OCI-M2 (cell line): ENCODE data around the gene RHOC.
"Not testable (repeated sequence)": the region's sequence is repeated elsewhere in the genome, so short reads cannot be mapped to it uniquely, and the experiment has no call there.

Experiments used
- DNase-seq: peaks from one replicate; lab custom pipeline; 2025; ENCODE audit not compliant: unreplicated experiment; lab: John Stamatoyannopoulos, UW

RHOC gene

GRCh38 chr1:112706505-112707220 lies at the start of gene RHOC:
TSS of gene RHOC (minus strand) at chr1:112707127. CDS start at chr1:112703799, 3,328 bp downstream.
- no peak for DNase-seq

DNA sequence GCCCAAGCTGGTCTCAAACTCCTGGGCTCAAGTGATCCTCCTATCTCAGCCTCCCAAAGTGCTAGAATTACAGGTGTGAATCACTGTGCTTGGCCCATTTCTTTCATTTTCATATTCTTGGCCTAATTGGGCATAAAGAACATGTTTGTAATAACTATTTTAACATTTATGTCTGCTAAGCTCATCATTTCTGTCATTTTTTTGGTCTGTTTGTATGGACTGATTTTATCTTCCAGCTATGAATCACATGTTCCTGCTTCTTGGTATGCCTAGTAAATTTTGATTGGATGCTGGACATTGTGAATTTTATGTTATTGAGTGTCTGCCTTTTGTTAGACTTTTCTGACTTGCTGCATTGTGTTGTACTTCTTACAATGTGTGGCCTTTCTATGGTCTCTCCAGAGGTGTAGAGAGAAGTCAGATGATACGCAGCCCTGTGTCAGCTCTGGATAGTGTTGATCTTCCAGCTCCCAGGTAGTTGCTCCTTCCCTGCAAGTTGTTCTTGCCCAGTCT lies 47.2 kb upstream of the RHOC start:
- no peak for DNase-seq

GRCh38 chr1:112748396-112748795 lies 41.5 kb upstream of the RHOC start:
- no peak for DNase-seq

- DNase-seq, result no peak
Observed at GRCh38 chr1:112744009-112744578, 37.2 kb upstream of the RHOC start.

DNA sequence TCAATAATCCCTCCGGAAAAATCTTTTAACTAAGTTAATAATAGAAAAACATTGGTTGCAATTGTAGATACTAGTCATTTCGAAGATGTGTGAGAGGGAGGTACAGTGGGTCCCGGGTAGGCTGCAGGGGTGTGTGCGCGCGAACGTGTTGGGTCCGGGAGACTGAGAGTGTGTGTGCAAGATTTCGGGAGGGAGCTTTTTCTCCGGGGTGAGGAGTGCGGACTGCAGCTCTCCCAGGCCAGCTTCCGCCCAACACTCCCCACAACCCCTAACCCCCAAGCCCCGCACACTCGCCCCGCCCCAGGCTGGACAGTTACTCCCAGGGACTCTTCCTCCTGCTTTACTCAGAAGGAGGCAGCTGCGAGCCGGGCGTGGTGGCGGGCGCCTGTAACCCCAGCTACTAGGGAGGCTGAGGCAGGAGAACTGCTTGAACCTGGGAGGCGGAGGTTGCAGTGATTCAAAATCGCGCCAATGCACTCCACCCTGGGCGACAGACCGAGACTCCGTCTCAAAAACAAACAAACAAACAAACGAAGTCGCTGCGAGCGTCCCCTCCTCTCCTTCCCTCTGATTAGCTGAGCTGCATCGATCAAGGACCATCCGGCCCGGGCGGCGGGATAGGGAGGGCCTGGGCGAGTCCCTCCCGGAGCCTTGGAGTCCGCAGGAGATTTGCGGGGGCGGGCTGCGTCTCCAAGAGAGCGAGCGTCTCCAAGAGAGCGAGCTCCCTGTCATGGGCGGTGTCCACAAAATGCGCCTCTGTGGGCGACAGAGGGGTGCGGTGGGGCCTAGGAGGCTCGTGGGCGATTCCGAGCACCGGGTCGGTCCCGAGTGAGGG lies 36.5 kb upstream of the RHOC start:
- no peak for DNase-seq

- no peak for DNase-seq
Observed at GRCh38 chr1:112737573-112737972, 30.6 kb upstream of the RHOC start.

DNA sequence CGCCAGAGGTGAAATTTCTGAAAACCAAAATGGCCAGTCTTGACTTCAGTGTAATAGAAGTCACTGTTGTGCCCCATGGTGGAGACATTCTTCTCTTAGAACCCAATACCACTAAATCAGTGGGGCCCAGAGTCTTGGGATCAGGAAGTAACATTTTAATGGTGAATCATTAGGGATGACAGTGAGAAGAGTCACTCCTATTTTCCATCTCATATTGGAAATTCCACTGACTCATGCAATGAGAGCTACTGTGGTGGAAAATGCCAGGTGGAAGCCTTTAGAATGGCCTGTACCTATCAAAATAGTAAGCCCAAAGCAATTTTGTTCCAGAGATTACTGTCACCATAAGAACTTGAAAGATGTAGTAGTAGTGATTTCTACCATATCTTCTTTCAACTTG lies 28.8 kb upstream of the RHOC start:
- no peak for DNase-seq

- DNase-seq, result no peak
Observed at GRCh38 chr1:112731451-112731850, 24.5 kb upstream of the RHOC start.

GRCh38 chr1:112729909-112730308 lies 23.0 kb upstream of the RHOC start:
- DNase-seq, result no peak

DNA sequence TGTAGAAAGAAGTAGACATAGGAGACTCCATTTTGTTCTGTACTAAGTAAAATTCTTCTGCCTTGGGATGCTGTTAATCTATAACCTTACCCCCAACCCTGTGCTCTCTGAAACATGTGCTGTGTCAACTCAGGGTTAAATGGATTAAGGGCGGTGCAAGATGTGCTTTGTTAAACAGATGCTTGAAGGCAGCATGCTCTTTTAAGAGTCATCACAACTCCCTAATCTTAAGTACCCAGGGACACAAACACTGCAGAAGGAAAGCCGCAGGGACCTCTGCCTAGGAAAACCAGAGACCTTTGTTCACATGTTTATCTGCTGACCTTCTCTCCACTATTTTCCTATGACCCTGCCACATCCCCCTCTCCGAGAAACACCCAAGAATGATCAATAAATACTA lies 22.1 kb upstream of the RHOC start:
- DNase-seq, result not testable (repeated sequence)

DNA sequence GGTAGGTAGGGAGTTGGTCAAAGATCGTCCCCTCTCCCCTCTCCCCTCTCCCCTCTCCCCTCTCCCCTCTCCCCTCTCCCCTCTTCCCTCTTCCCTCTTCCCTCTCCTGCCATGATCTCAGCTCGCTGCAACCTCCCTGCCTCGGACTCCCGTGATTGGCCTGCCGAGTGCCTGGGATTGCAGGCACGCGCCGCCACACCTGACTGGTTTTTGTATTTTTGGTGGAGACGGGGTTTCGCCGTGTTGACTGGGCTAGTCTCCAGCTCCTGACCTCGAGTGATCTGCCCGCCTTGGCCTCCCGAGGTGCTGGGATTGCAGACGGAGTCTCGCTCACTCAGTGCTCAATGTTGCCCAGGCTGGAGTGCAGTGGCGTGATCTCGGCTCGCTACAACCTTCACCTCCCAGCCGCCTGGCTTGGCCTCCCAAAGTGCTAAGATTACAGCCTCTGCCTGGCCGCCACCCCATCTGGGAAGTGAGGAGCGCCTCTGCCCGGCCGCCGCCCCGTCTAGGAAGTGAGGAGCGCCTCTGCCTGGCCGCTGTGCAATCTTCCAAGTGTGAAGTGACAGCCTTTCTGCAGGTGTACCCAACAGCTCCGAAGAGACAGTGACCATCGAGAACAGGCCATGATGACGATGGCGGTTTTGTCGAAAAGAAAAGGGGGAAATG lies 21.5 kb upstream of the RHOC start:
- not testable (repeated sequence) for DNase-seq

GRCh38 chr1:112727716-112728115 lies 20.8 kb upstream of the RHOC start:
- DNase-seq, result no peak

GRCh38 chr1:112724240-112724639 lies 17.3 kb upstream of the RHOC start:
- not testable (repeated sequence) for DNase-seq

- DNase-seq, result no peak
Observed at GRCh38 chr1:112723511-112723839, 16.5 kb upstream of the RHOC start.

- DNase-seq, result no peak
Observed at GRCh38 chr1:112722601-112723510, 15.9 kb upstream of the RHOC start.

DNA sequence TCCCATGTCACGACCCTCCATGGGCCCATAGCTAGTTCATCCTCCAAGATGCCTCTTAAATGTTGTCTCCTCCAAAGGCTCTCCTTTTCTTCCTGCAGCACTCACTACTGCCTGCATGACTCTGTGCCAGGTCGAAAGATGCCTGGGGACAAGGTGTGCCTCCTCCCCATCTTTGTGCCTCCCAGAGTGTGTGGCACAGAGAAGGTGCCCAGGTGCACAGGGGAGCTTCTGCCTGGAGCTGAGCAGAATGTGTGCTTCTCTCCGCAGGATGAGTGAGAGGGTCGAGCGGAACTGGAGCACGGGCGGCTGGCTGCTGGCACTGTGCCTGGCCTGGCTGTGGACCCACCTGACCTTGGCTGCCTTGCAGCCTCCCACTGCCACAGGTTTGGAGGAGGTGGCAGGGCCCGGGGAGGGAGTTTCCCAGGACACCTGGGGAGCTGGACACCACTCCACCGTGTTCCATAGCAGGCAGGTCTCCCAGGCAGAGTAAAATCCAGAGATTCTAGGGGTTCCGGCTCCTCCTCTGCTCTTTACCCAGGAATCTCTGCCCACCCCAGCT lies 15.1 kb upstream of the RHOC start:
- no peak for DNase-seq

GRCh38 chr1:112721294-112721693 lies 14.4 kb upstream of the RHOC start:
- DNase-seq, result not testable (repeated sequence)

GRCh38 chr1:112720800-112721199 lies 13.9 kb upstream of the RHOC start:
- no peak for DNase-seq

GRCh38 chr1:112719706-112720105 lies 12.8 kb upstream of the RHOC start:
- no peak for DNase-seq
